ENCODE measurements around the gene PTPRN2. TPM values are rescaled to one million over a fixed set of nuclear protein-coding genes. Genes with fewer than 3 reads are reported as not detected.

Gene PTPRN2
- total RNA-seq, 2 experiments from 2014 or later = 0.70 TPM; not detected in 1

DNA sequence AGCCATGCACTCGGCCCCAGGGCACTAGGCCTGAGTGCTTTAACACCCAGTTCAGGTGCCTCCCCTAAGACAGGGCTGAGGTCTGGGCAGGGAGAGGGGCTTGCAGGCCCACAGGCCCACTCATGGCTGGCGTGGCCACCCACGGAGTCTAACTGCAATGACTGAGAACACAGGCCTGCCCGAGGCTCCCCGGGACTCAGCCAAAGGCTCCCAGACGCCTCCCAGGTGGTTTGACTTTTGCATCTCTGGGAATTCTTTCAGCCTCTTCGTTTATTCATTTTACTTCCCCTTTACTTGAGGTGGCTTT, 37.3 kb downstream of the PTPRN2 start:
- Histone ChIP-seq H3K36me3 (ENCODE audit: insufficient read depth, low read length) (no peaks in the 10 kb centered on the region), H3K9me3 (ENCODE audit: low read length) (no peaks in the 10 kb centered on the region), H2AFZ (ENCODE audit: low read length) (no peak overlapping the region), H3K4me3 (ENCODE audit: low read depth, low read length, poor library complexity, severe bottlenecking) (no peak overlapping the region), H3K9me2 (ENCODE audit: insufficient read depth, low read length) (no peaks in the 10 kb centered on the region), H3K4me2 (ENCODE audit: low read length) (no peak overlapping the region), H3K27ac (ENCODE audit: low read depth, low read length, poor library complexity, severe bottlenecking) (no peak overlapping the region), H4K20me1 (ENCODE audit: insufficient read depth, low read length) (no peaks in the 10 kb centered on the region), H3K4me1 (ENCODE audit: insufficient read depth, low read length, poor library complexity, severe bottlenecking) (no peaks in the 10 kb centered on the region), H3K79me2 (ENCODE audit: insufficient read depth, low read depth, low read length) (no peaks in the 10 kb centered on the region)
- no peak for DNase-seq (ENCODE audit: low spot score)
- POLR2A ChIA-PET = no interaction called here
- intact Hi-C loops (cut with micrococcal nuclease; ENCODE audit: unreplicated experiment) = no loop called here
- no TSS peak for BruUV-seq (replicated peaks)
- TF ChIP-seq EZH2phosphoT487 (IDR thresholded peaks at IDR 0.05; ENCODE audit: borderline replicate concordance, low read depth, low read length) = no peak
- TF ChIP-seq, protein P1, sequence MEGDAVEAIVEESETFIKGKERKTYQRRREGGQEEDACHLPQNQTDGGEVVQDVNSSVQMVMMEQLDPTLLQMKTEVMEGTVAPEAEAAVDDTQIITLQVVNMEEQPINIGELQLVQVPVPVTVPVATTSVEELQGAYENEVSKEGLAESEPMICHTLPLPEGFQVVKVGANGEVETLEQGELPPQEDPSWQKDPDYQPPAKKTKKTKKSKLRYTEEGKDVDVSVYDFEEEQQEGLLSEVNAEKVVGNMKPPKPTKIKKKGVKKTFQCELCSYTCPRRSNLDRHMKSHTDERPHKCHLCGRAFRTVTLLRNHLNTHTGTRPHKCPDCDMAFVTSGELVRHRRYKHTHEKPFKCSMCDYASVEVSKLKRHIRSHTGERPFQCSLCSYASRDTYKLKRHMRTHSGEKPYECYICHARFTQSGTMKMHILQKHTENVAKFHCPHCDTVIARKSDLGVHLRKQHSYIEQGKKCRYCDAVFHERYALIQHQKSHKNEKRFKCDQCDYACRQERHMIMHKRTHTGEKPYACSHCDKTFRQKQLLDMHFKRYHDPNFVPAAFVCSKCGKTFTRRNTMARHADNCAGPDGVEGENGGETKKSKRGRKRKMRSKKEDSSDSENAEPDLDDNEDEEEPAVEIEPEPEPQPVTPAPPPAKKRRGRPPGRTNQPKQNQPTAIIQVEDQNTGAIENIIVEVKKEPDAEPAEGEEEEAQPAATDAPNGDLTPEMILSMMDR (conservative IDR thresholded peaks at IDR 0.05; ENCODE audit: low read length) = no peak
- CTCF ChIA-PET (ENCODE audit: unreplicated experiment) = no interaction called here

DNA sequence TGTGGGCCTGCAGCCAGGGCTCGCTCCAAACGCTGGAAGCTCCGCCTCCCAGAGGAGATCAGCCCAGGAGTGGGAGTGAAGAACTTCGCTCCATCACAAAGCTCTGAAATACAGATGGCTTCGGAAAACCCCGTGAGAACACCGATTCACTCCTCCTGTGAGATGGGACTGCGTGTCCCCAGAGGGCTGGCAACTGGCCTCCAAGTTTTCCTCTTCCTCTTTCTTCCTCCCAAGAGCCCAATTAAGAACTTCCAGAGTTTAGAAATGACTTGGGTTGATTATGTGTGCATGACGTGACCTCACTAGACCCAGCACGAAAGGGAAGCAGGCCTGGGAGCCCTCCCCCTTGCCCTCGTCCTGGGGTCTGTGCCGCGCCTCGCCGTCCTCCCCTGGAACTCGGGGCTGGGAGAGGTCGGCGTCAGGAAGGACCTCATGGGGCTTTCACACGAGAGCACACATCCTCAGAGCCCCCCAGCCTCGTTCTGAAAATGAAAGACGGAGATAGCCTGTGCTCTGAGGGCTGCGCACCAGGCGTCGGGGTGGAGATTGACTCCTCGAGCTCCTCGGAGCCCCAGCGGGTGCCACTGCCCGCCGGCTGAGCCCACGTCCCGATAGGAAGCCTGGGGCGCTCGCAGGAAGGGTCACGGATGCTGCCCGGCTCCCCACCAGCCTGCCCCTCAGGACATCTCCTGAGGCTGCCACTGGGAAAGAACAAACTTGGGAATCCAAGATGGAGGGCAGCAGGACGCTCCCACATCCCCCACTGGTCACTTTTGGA, 37.8 kb downstream of the PTPRN2 start:
- H4K20me1 ChIP-seq (ENCODE audit: insufficient read depth, low read length) = no peaks in the 10 kb centered on the region
- CTCF ChIA-PET (ENCODE audit: unreplicated experiment) = no interaction called here
- no peaks in the 10 kb centered on the region for H3K9me2 ChIP-seq (ENCODE audit: insufficient read depth, low read length)
- no peak overlapping the region for H3K4me3 ChIP-seq (ENCODE audit: low read depth, low read length, poor library complexity, severe bottlenecking)
- no peak for DNase-seq (ENCODE audit: low spot score)
- TF ChIP-seq EZH2phosphoT487 (IDR thresholded peaks at IDR 0.05; ENCODE audit: borderline replicate concordance, low read depth, low read length) = no peak
- TF ChIP-seq, protein P1 (conservative IDR thresholded peaks at IDR 0.05; ENCODE audit: low read length) = no peak
- intact Hi-C loops (cut with micrococcal nuclease; ENCODE audit: unreplicated experiment) = no loop called here
- no TSS peak for BruUV-seq (replicated peaks)
- no peaks in the 10 kb centered on the region for H3K9me3 ChIP-seq (ENCODE audit: low read length)
- H3K4me2 ChIP-seq (ENCODE audit: low read length) = no peak overlapping the region
- no peak overlapping the region for H3K27ac ChIP-seq (ENCODE audit: low read depth, low read length, poor library complexity, severe bottlenecking)
- H3K36me3 ChIP-seq (ENCODE audit: insufficient read depth, low read length) = no peaks in the 10 kb centered on the region
- POLR2A ChIA-PET = no interaction called here
- H2AFZ ChIP-seq (ENCODE audit: low read length) = no peak overlapping the region
- H3K79me2 ChIP-seq (ENCODE audit: insufficient read depth, low read depth, low read length) = no peaks in the 10 kb centered on the region
- no peaks in the 10 kb centered on the region for H3K4me1 ChIP-seq (ENCODE audit: insufficient read depth, low read length, poor library complexity, severe bottlenecking)

DNA sequence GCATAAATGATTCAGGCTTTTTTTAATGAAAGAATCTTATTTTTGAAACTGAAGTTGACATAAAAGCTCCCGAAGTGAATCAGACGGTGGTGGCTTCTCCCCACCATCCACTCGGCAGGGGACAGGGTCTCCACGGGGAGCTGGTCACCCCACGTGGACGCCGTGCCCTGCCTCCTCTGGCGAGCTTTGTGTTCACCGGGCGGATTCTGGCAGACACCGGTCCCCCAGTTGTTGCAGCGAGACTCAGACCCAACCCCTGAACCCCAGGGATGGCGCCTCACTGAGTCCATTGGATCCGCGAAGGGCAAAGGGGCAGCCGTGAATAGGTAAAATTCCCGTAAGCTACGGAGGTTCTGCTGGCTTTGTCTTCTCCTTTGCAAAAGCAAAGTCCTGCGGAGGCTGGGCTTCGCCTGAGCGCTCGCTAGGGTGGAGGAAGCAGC, 38.4 kb downstream of the PTPRN2 start:
- intact Hi-C loops (cut with micrococcal nuclease; ENCODE audit: unreplicated experiment) = no loop called here
- Histone ChIP-seq H3K36me3 (ENCODE audit: insufficient read depth, low read length) (no peaks in the 10 kb centered on the region), H3K9me3 (ENCODE audit: low read length) (no peaks in the 10 kb centered on the region), H3K27ac (ENCODE audit: low read depth, low read length, poor library complexity, severe bottlenecking) (no peak overlapping the region), H3K4me1 (ENCODE audit: insufficient read depth, low read length, poor library complexity, severe bottlenecking) (no peaks in the 10 kb centered on the region), H3K79me2 (ENCODE audit: insufficient read depth, low read depth, low read length) (no peaks in the 10 kb centered on the region), H4K20me1 (ENCODE audit: insufficient read depth, low read length) (no peaks in the 10 kb centered on the region), H3K4me3 (ENCODE audit: low read depth, low read length, poor library complexity, severe bottlenecking) (no peak overlapping the region), H3K4me2 (ENCODE audit: low read length) (no peak overlapping the region), H2AFZ (ENCODE audit: low read length) (no peak overlapping the region), H3K9me2 (ENCODE audit: insufficient read depth, low read length) (no peaks in the 10 kb centered on the region)
- TF ChIP-seq, protein P1 (conservative IDR thresholded peaks at IDR 0.05; ENCODE audit: low read length) = no peak
- TF ChIP-seq EZH2phosphoT487 (IDR thresholded peaks at IDR 0.05; ENCODE audit: borderline replicate concordance, low read depth, low read length) = no peak
- CTCF ChIA-PET (ENCODE audit: unreplicated experiment) = no interaction called here
- POLR2A ChIA-PET = no interaction called here
- no TSS peak for BruUV-seq (replicated peaks)
- DNase-seq (ENCODE audit: low spot score) = no peak

Measured in OCI-LY7 (cell line).